Measurements from ENCODE around the gene EIF3F.

The EIF3F gene

DNA sequence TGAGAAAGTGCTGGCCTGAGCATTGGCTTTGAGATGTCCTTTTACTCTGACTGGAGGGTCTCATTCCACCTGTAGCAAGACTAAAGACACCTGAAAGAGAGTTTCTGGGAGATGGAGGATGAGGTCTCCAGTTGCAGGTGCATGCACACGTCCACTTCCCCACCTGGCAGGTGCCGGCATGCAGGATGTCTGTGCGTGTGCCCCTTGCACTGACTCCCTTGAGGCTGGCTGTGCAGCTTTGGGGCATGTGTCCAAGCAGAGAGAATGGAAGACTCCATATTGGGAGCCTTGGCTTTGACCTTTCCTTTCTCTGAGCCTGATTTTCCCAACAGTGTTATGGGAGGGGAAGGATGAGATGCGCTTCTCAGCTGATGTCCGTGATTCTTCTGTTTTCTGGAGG lies 49.8 kb downstream of the EIF3F start:
- H3K9me3 ChIP-seq (ENCODE audit: insufficient read depth, low read length, severe bottlenecking): no peaks in the 10 kb centered on the region
- no peak overlapping the region for H3K27ac ChIP-seq (ENCODE audit: low read length)
- no peak overlapping the region for H3K4me3 ChIP-seq (ENCODE audit: low read depth in 1 of 2, low read length in 2 of 2)
- no peak for ATAC-seq (ENCODE audit: insufficient read depth, low read depth)
- H3K36me3 ChIP-seq (ENCODE audit: insufficient read depth, low read length): no peaks in the 10 kb centered on the region
- no peaks in the 10 kb centered on the region for H3K79me2 ChIP-seq (ENCODE audit: insufficient read depth, low read length)
- no peak overlapping the region for H3K4me2 ChIP-seq (ENCODE audit: insufficient read depth, low read length)
- no peaks in the 10 kb centered on the region for H3K27me3 ChIP-seq (ENCODE audit: insufficient read depth, low read length, poor library complexity)
- no peak for TF ChIP-seq EZH2 (IDR thresholded peaks at IDR 0.05; ENCODE audit: borderline replicate concordance, low read depth, low read length, severe bottlenecking)
- TF ChIP-seq, protein P1, sequence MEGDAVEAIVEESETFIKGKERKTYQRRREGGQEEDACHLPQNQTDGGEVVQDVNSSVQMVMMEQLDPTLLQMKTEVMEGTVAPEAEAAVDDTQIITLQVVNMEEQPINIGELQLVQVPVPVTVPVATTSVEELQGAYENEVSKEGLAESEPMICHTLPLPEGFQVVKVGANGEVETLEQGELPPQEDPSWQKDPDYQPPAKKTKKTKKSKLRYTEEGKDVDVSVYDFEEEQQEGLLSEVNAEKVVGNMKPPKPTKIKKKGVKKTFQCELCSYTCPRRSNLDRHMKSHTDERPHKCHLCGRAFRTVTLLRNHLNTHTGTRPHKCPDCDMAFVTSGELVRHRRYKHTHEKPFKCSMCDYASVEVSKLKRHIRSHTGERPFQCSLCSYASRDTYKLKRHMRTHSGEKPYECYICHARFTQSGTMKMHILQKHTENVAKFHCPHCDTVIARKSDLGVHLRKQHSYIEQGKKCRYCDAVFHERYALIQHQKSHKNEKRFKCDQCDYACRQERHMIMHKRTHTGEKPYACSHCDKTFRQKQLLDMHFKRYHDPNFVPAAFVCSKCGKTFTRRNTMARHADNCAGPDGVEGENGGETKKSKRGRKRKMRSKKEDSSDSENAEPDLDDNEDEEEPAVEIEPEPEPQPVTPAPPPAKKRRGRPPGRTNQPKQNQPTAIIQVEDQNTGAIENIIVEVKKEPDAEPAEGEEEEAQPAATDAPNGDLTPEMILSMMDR (IDR thresholded peaks at IDR 0.05; ENCODE audit: borderline replicate concordance, extremely low read depth, low read length, poor library complexity, severe bottlenecking): no peak
- H2AFZ ChIP-seq (ENCODE audit: low read depth, low read length): no peak overlapping the region
- H4K20me1 ChIP-seq (ENCODE audit: insufficient read depth, low read length): no peaks in the 10 kb centered on the region
- DNase-seq: no peak
- H3K9ac ChIP-seq (ENCODE audit: low read depth, low read length): no peak overlapping the region
- no peaks in the 10 kb centered on the region for H3K4me1 ChIP-seq (ENCODE audit: insufficient read depth, low read length)

DNA sequence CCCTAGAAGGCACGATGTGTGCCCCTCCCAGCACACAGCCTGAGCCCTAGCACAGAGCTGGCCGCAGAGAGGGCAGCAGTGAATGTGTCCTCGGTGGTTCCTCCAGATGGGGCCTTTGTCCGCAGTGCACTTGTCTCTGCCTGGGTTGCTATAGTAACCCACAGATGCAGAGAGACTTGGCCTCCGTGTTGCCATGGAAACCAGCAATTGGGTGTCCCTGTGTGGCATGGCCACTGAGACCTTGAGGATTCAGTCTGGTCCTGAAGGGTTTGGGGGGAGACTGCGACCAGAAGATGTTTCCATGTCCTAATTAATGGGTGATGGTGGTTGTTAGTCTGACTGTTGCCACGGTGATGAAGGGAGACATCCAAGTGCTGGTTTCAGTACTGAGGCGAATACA lies 51.3 kb downstream of the EIF3F start:
- Histone ChIP-seq H3K36me3 (ENCODE audit: insufficient read depth, low read length) (no peaks in the 10 kb centered on the region), H3K4me3 (ENCODE audit: low read depth in 1 of 2, low read length in 2 of 2) (no peak overlapping the region), H3K4me2 (ENCODE audit: insufficient read depth, low read length) (no peak overlapping the region), H3K79me2 (ENCODE audit: insufficient read depth, low read length) (no peaks in the 10 kb centered on the region), H3K27ac (ENCODE audit: low read length) (no peak overlapping the region), H3K27me3 (ENCODE audit: insufficient read depth, low read length, poor library complexity) (no peaks in the 10 kb centered on the region), H3K9me3 (ENCODE audit: insufficient read depth, low read length, severe bottlenecking) (no peaks in the 10 kb centered on the region), H4K20me1 (ENCODE audit: insufficient read depth, low read length) (no peaks in the 10 kb centered on the region), H2AFZ (ENCODE audit: low read depth, low read length) (no peak overlapping the region), H3K9ac (ENCODE audit: low read depth, low read length) (no peak overlapping the region), H3K4me1 (ENCODE audit: insufficient read depth, low read length) (no peaks in the 10 kb centered on the region)
- DNase-seq (no peak), ATAC-seq (ENCODE audit: insufficient read depth, low read depth) (no peak)
- no peak for TF ChIP-seq EZH2 (IDR thresholded peaks at IDR 0.05; ENCODE audit: borderline replicate concordance, low read depth, low read length, severe bottlenecking)
- TF ChIP-seq, protein P1 (IDR thresholded peaks at IDR 0.05; ENCODE audit: borderline replicate concordance, extremely low read depth, low read length, poor library complexity, severe bottlenecking): no peak

- DNase-seq: no peak
- no peak for TF ChIP-seq EZH2 (IDR thresholded peaks at IDR 0.05; ENCODE audit: borderline replicate concordance, low read depth, low read length, severe bottlenecking)
- TF ChIP-seq, protein P1 (IDR thresholded peaks at IDR 0.05; ENCODE audit: borderline replicate concordance, extremely low read depth, low read length, poor library complexity, severe bottlenecking): no peak
- no peaks in the 10 kb centered on the region for H3K4me1 ChIP-seq (ENCODE audit: insufficient read depth, low read length)
- no peak overlapping the region for H3K27ac ChIP-seq (ENCODE audit: low read length)
- H4K20me1 ChIP-seq (ENCODE audit: insufficient read depth, low read length): no peaks in the 10 kb centered on the region
- no peaks in the 10 kb centered on the region for H3K9me3 ChIP-seq (ENCODE audit: insufficient read depth, low read length, severe bottlenecking)
- H3K27me3 ChIP-seq (ENCODE audit: insufficient read depth, low read length, poor library complexity): no peaks in the 10 kb centered on the region
- no peaks in the 10 kb centered on the region for H3K36me3 ChIP-seq (ENCODE audit: insufficient read depth, low read length)
- no peak for ATAC-seq (ENCODE audit: insufficient read depth, low read depth)
- H2AFZ ChIP-seq (ENCODE audit: low read depth, low read length): no peak overlapping the region
- no peak overlapping the region for H3K9ac ChIP-seq (ENCODE audit: low read depth, low read length)
- no peak overlapping the region for H3K4me3 ChIP-seq (ENCODE audit: low read depth in 1 of 2, low read length in 2 of 2)
- no peaks in the 10 kb centered on the region for H3K79me2 ChIP-seq (ENCODE audit: insufficient read depth, low read length)
- H3K4me2 ChIP-seq (ENCODE audit: insufficient read depth, low read length): no peak overlapping the region
These were observed 51.8 kb downstream of the EIF3F start for GRCh38 chr11:8038811-8039529.

All from DND-41 (cell line).